K562 treated with DMSO at 1 percent for 12 hours (cell line): ENCODE results near the gene CDKN2C. TPM values are rescaled to one million over a fixed set of nuclear protein-coding genes. Genes with fewer than 3 reads are reported as not detected.

Source experiments
- total RNA-seq: library from RNA; unstranded; fragments of 300-600 nt; gene quantifications from 2 replicates; pipeline ENCODE4 v1.2.3, GENCODE V29; 2022; ENCODE audit not compliant: insufficient read depth

Gene CDKN2C
- total RNA-seq: 135 and 144 TPM in 2 replicates

GRCh38 chr1:50969611-50970508 is at the start of gene CDKN2C:
Gene CDKN2C, plus strand, starts transcription at chr1:50970245. Its CDS starts 124 bp downstream, at chr1:50970369.

DNA sequence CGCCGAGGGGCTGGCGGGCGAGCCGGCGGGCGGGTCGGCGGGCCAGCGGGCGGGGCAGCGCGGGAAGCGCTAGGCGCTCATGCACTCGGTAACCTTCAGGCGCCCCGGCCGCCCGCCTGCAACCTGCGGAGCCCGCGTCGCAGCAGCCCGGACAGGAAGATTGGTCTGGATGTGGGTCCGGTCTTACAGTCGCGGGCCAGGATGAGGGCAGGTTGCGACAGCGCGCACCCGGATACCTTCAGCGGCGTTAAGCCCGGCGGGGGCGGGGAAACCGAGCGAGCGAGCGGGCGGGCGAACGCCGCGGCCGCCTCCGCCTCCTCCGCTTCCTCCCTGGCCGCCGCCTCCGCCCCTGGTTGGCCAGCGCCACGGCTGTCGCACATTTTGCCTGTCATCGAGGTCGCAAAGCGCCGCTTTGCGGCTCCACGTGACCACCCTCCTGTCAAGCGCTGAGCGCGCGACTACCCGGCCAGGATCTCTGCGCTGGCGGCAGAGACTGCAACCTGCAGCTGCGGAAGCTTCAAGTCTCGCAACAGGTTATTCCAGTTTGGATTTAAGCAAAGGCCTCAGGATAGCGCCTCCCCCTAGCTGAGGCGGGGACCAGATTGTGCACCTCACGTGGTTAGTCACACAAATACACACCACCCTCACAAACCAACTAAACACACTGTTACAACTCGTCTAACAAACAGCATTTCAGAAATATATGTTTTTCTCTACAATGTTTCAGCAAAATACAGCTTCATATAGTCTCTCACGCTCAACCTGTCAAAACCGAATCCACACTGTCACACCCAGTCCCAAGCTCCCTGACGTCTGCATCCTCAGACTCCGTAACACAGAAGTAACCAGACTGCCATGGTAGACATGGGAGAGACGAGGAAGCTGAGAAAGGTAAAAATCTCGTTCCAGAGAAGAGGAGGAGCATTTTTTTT is 9.9 kb upstream of the CDKN2C start, which contains the start of gene FAF1:
TSS of gene FAF1 (minus strand) at position 355 of the 932 bp plus-strand sequence. CDS start 456 bp downstream, outside the sequence.

Other genes starting within 250 kb of the CDKN2C start
- gene FAF1, start 10.0 kb upstream of the CDKN2C start, total RNA-seq: 64.5 and 65.8 TPM in 2 replicates
- gene C1orf185, start 132.0 kb downstream of the CDKN2C start, total RNA-seq: not detected in 2 replicates